Smooth muscle cell (in vitro differentiated cells): Measurements from ENCODE around the gene LTO1. TPM values are rescaled to one million over a fixed set of nuclear protein-coding genes. Genes with fewer than 3 reads are reported as not detected.

ENCODE experiments used
- DNase-seq: peaks from one replicate; lab custom pipeline; 2025; ENCODE audit not compliant: unreplicated experiment; lab: John Stamatoyannopoulos, UW
- H2AFZ ChIP-seq: fragments of 200-600 bp; sonication (generic); 2 replicates; pipeline ENCODE4 v1.6.0; 2016; ENCODE audit warnings: antibody characterized with exemption, low read depth, mild to moderate bottlenecking
- H3F3A ChIP-seq: fragments of 200-600 bp; sonication (generic); 2 replicates; pipeline ENCODE4 v1.6.0; 2017; ENCODE audit warnings: antibody characterized with exemption, low read depth
- H3K27ac ChIP-seq: fragments of 200-600 bp; sonication (generic); 2 replicates; pipeline ENCODE4 v1.5.1; 2016; ENCODE audit warnings: low read depth, mild to moderate bottlenecking
- H3K27me3 ChIP-seq: fragments of 200-600 bp; sonication (generic); 2 replicates; pipeline ENCODE4 v1.6.1; 2016; ENCODE audit warnings: low read depth, mild to moderate bottlenecking
- H3K36me3 ChIP-seq: fragments of 200-600 bp; sonication (generic); 2 replicates; pipeline ENCODE4 v1.5.1; 2016; ENCODE audit warnings: low read depth
- H3K4me1 ChIP-seq: fragments of 200-600 bp; sonication (generic); 2 replicates; pipeline ENCODE4 v1.5.1; 2016; ENCODE audit warnings: low read depth
- H3K4me2 ChIP-seq: fragments of 200-600 bp; sonication (generic); 2 replicates; pipeline ENCODE4 v1.6.0; 2016; ENCODE audit warnings: mild to moderate bottlenecking
- H3K4me3 ChIP-seq: fragments of 200-600 bp; sonication (generic); 2 replicates; pipeline ENCODE4 v1.5.1; 2016; ENCODE audit warnings: mild to moderate bottlenecking
- H3K79me2 ChIP-seq: fragments of 200-600 bp; sonication (generic); 2 replicates; pipeline ENCODE4 v1.6.0; 2016; ENCODE audit warnings: low read depth, mild to moderate bottlenecking
- H3K9ac ChIP-seq: fragments of 200-600 bp; sonication (generic); 2 replicates; pipeline ENCODE4 v1.6.0; 2016; ENCODE audit warnings: low read depth
- H3K9me3 ChIP-seq: fragments of 200-600 bp; sonication (generic); replicated peaks from 2 replicates; pipeline ENCODE4 v1.5.1; 2016; ENCODE audit warnings: low read depth
- H4K20me1 ChIP-seq: fragments of 200-600 bp; sonication (generic); 2 replicates; pipeline ENCODE4 v1.6.0; 2016; ENCODE audit warnings: low read depth
- CTCF ChIP-seq: fragments of 200-600 bp; sonication (generic); IDR thresholded peaks from 2 replicates; pipeline ENCODE4 v1.5.1; 2017; ENCODE audit warnings: borderline replicate concordance, mild to moderate bottlenecking, antibody characterized with exemption; ENCODE audit not compliant: insufficient read depth, poor library complexity, severe bottlenecking
- WGBS: methylation state at CpG from one replicate; pipeline ENCODE4 v1.1.7; 2016; ENCODE audit warnings: low lambda C conversion rate; 5-methylcytosine and 5-hydroxymethylcytosine counted together
- polyA plus RNA-seq: library from polyadenylated mRNA; unstranded; fragments of >200 nt; fragmentation: Nextera tagmentation; extraction: Ambion mirVana; gene quantifications from 2 replicates; pipeline ENCODE4 v1.2.1, GENCODE V29; 2016
- total RNA-seq: library from RNA; depleted of rRNA; stranded (reverse); fragments of >200 nt; gene quantifications from 2 replicates; pipeline ENCODE4 v1.2.3, GENCODE V29; 2014

The LTO1 gene
- total and polyA plus RNA-seq, 2 experiments from 2014 or later: 8.0 to 17.3 TPM

- Histone ChIP-seq H3K27ac (peak overlapping the region; percentile 28), H3K4me1 (peaks cover 29% of the 10 kb centered on the region), H3K9me3 (no peaks in the 10 kb centered on the region), H3K4me2 (peak overlapping the region; percentile 96), H4K20me1 (peaks cover 74% of the 10 kb centered on the region), H3K9ac (no peak overlapping the region), H3F3A (peaks cover 15% of the 10 kb centered on the region), H3K36me3 (no peaks in the 10 kb centered on the region), H2AFZ (no peak overlapping the region), H3K27me3 (no peaks in the 10 kb centered on the region), H3K79me2 (peaks cover 84% of the 10 kb centered on the region), H3K4me3 (peak overlapping the region; percentile 93)
- TF ChIP-seq CTCF: no peak
- 72% methylated on average over 24 of the region's 24 CpGs for WGBS
- DNase-seq: peak; percentile 34
These were observed 30.8 kb downstream of the LTO1 start for GRCh38 chr11:69644071-69644961.

- no peaks in the 10 kb centered on the region for H3K36me3 ChIP-seq
- no peaks in the 10 kb centered on the region for H3K9me3 ChIP-seq
- H3K9ac ChIP-seq: no peak overlapping the region
- peaks cover 15% of the 10 kb centered on the region for H3F3A ChIP-seq
- no peak overlapping the region for H2AFZ ChIP-seq
- peaks cover 29% of the 10 kb centered on the region for H3K4me1 ChIP-seq
- H3K4me2 ChIP-seq: peak overlapping the region; percentile 96
- H3K4me3 ChIP-seq: peak overlapping the region; percentile 93
- peak overlapping the region; percentile 37 for H3K27ac ChIP-seq
- 77% methylated on average over 27 of the region's 27 CpGs for WGBS
- H3K27me3 ChIP-seq: no peaks in the 10 kb centered on the region
- peaks cover 68% of the 10 kb centered on the region for H4K20me1 ChIP-seq
- TF ChIP-seq CTCF: no peak
- DNase-seq: no peak
- peaks cover 81% of the 10 kb centered on the region for H3K79me2 ChIP-seq
These were observed 31.5 kb downstream of the LTO1 start for GRCh38 chr11:69643646-69644045.

GRCh38 chr11:69642913-69643632, 32.1 kb downstream of the LTO1 start:
- Histone ChIP-seq H4K20me1 (peaks cover 62% of the 10 kb centered on the region), H3K4me1 (peaks cover 30% of the 10 kb centered on the region), H3K4me3 (peak overlapping the region; percentile 93), H3K4me2 (peak overlapping the region; percentile 96), H3K9me3 (no peaks in the 10 kb centered on the region), H3K9ac (peak overlapping the region; percentile 98), H3K27ac (peak overlapping the region; percentile 91), H3K79me2 (peaks cover 78% of the 10 kb centered on the region), H3K27me3 (no peaks in the 10 kb centered on the region), H3K36me3 (no peaks in the 10 kb centered on the region), H3F3A (peaks cover 15% of the 10 kb centered on the region), H2AFZ (no peak overlapping the region)
- peak; percentile 98 for TF ChIP-seq CTCF
- peak; percentile 51 for DNase-seq
- 2% methylated on average over 57 of the region's 81 CpGs for WGBS
